SH-SY5Y (cell line): ENCODE measurements around the gene FKBP6.
A peak's percentile ranks its signal among the peaks of the same experiment; 100 is the strongest.

ENCODE experiments used
- GATA2 ChIP-seq: IDR thresholded peaks from 2 replicates; pipeline ENCODE4 v1.6.1; 2011; ENCODE audit warnings: mild to moderate bottlenecking, low read depth, low read length
- GATA3 ChIP-seq: IDR thresholded peaks from 2 replicates; pipeline ENCODE4 v1.6.1; 2011; ENCODE audit warnings: low read depth, mild to moderate bottlenecking, low read length, moderate library complexity

Gene FKBP6

GRCh38 chr7:73358590-73359275 is 30.8 kb downstream of the FKBP6 start:
- TF ChIP-seq GATA2 (peak; percentile 27; the same call in 1 of the 2 replicates), GATA3 (no peak)

GRCh38 chr7:73359306-73359705 is 31.3 kb downstream of the FKBP6 start:
- TF ChIP-seq GATA2 (no peak), GATA3 (no peak)

- no peak for TF ChIP-seq GATA3
- no peak for TF ChIP-seq GATA2
These were observed 31.9 kb downstream of the FKBP6 start for GRCh38 chr7:73359746-73360375.

GRCh38 chr7:73363225-73364005 is 35.5 kb downstream of the FKBP6 start:
- TF ChIP-seq GATA2, result no peak
- no peak for TF ChIP-seq GATA3

GRCh38 chr7:73364006-73364728 is 36.2 kb downstream of the FKBP6 start:
- TF ChIP-seq GATA2 (no peak), GATA3 (no peak)

GRCh38 chr7:73366127-73366526 is 38.2 kb downstream of the FKBP6 start:
- TF ChIP-seq GATA2 (no peak), GATA3 (no peak)

- TF ChIP-seq GATA3, result no peak
- TF ChIP-seq GATA2, result no peak
These were observed 39.0 kb downstream of the FKBP6 start for GRCh38 chr7:73366990-73367389.

GRCh38 chr7:73369009-73369408 is 41.0 kb downstream of the FKBP6 start:
- TF ChIP-seq GATA3 (no peak), GATA2 (no peak)

GRCh38 chr7:73369622-73370021 is 41.7 kb downstream of the FKBP6 start:
- TF ChIP-seq GATA2 (no peak), GATA3 (no peak)

- TF ChIP-seq GATA2, result no peak
- no peak for TF ChIP-seq GATA3
These were observed 45.8 kb downstream of the FKBP6 start for GRCh38 chr7:73373741-73374140.

- TF ChIP-seq GATA3 (no peak), GATA2 (no peak)
These were observed 48.9 kb downstream of the FKBP6 start for GRCh38 chr7:73376671-73377412.

GRCh38 chr7:73382934-73383503 is 55.1 kb downstream of the FKBP6 start:
- TF ChIP-seq GATA2 (no peak), GATA3 (no peak)

GRCh38 chr7:73387221-73387828 is 59.4 kb downstream of the FKBP6 start:
- TF ChIP-seq GATA3 (no peak), GATA2 (no peak)
